ENCODE results near the gene MLLT6.

MLLT6 gene

DNA sequence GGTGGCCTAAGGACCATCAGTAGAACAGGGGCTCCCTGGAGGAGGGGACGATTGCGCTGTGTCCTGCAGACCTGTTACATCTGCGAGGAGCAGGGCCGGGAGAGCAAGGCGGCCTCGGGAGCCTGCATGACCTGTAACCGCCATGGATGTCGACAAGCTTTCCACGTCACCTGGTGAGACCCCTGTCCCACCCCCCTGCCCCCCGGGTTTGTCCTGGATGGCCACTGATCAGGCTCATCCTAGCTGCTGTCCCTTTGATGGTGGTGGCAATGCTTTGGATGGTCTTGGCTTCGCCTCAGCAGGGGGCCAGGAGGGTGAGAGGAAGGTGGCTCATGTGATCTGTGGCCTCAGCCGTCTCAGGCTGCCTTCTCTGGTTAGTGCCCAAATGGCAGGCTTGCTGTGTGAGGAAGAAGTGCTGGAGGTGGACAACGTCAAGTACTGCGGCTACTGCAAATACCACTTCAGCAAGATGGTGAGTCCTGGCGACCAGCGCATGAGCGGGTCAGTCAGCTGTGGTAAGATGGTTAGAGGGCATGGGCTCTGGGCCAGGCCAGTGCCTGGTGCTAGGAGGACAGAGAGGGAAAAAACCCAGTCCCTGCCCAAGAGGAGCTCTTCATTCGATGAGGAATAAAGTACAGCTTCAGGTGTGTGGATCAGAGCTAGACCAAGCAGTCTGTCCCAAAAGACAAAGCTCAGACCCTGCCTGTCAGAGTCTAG lies 4.2 kb downstream of the MLLT6 start:
- peaks cover 78 to 86% (median 83%) of the 10 kb centered on the region in 10 experiments for H3K4me1 ChIP-seq
- H3K9ac ChIP-seq, result peak overlapping the region; percentile 8 to 97 (median 58); a peak in 15 of 22 replicates
- H4K20me1 ChIP-seq, result peaks cover 24 to 77% (median 49%) of the 10 kb centered on the region in 11 experiments; a peak in 17 of 22 replicates
- TF ChIP-seq Cebpa-rat (IDR thresholded peaks at IDR 0.05), result no peak
- no peaks in the 10 kb centered on the region for H3K9me3 ChIP-seq (replicated peaks in 1 of 11)
- peak overlapping the region; percentile 93 to 99 (median 98) for H3K4me2 ChIP-seq
- H3K27me3 ChIP-seq, result no peaks in the 10 kb centered on the region
- no peak overlapping the region for H3K4me3 ChIP-seq
- peaks cover 49 to 58% (median 50%) of the 10 kb centered on the region in 11 experiments for H3K36me3 ChIP-seq
- H3K27ac ChIP-seq, result peak overlapping the region in 6 of 11 experiments; percentile 15 to 83 (median 74); a peak in 8 of 22 replicates

DNA sequence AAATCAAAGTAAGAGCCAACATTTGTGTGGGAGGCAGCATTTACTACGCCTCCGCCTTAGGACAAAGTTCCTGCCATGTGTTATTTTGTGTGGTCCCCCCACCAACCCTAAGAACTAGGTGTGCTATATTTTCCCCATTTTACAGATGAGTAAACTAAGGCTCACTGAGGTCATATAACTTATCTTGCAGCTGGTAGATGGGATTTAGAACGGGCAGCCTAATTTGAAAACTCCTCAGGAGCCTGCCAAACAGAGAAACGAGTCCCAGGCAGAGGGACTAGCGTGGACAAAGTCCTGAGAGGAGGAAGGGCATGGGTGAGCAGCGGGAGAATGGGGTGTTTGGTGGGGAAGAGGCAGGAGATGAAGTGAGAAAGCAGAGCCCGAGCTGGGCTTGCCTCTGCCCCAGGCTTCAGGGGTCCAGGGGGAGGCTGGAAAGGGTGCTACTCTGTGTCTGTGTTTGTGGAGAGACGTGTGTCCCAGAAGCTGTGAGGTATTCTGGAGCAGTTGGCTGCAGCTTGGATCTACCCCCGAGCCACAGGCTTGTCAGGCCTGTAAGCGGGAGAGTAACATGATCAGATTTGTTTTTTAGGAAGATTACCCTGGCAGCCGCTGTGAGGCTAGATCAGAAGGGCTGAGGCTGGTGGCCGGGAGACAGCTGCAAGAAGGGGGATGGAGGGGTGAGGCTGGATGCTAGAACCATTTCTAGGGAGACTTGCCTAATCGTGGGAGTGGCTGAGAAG lies 5.0 kb downstream of the MLLT6 start:
- Histone ChIP-seq H4K20me1 (peaks cover 24 to 77% (median 49%) of the 10 kb centered on the region in 11 experiments; a peak in 17 of 22 replicates), H3K27me3 (no peaks in the 10 kb centered on the region), H3K4me1 (peaks cover 85 to 91% (median 87%) of the 10 kb centered on the region in 10 experiments), H3K4me3 (peak overlapping the region in 3 of 10 experiments; percentile 20 to 54 (median 52); a peak in 3 of 20 replicates), H3K36me3 (peaks cover 57 to 66% (median 58%) of the 10 kb centered on the region in 11 experiments), H3K9me3 (replicated peaks in 1 of 11) (no peaks in the 10 kb centered on the region), H3K27ac (peak overlapping the region in 8 of 11 experiments; percentile 15 to 83 (median 73); a peak in 15 of 22 replicates), H3K4me2 (peak overlapping the region; percentile 93 to 99 (median 98)), H3K9ac (peak overlapping the region; percentile 8 to 97 (median 58); a peak in 17 of 22 replicates)
- TF ChIP-seq Cebpa-rat (IDR thresholded peaks at IDR 0.05), result no peak

DNA sequence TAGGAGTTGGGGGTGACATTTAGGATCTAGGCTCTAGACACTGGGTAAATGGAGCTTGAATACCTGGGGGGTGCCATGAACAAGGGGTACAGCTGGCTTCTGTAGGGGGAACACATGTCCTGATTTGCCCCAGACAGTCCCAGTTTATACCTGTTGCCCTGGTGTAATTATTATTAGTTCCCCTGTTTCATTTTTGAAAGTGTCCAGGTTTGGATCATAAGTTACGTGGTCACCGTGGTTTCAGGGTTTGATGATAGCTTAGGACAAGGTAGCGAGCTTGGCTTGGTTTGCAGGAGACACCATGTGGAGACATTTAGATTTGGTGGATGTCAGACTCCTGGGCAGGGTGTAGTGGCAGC lies 5.5 kb downstream of the MLLT6 start:
- Histone ChIP-seq H3K9me3 (replicated peaks in 1 of 11) (no peaks in the 10 kb centered on the region), H3K27me3 (no peaks in the 10 kb centered on the region), H3K9ac (peak overlapping the region in 8 of 11 experiments; percentile 17 to 97 (median 64); a peak in 16 of 22 replicates), H3K36me3 (peaks cover 58 to 72% (median 63%) of the 10 kb centered on the region in 11 experiments), H3K27ac (peak overlapping the region in 8 of 11 experiments; percentile 64 to 83 (median 74); a peak in 11 of 22 replicates), H3K4me1 (peaks cover 90 to 96% (median 93%) of the 10 kb centered on the region in 10 experiments), H3K4me2 (peak overlapping the region; percentile 93 to 99 (median 98)), H4K20me1 (peaks cover 24 to 81% (median 49%) of the 10 kb centered on the region in 11 experiments; a peak in 17 of 22 replicates), H3K4me3 (peak overlapping the region in 6 of 10 experiments; percentile 25 to 56 (median 50); a peak in 6 of 20 replicates)
- no peak for TF ChIP-seq Cebpa-rat (IDR thresholded peaks at IDR 0.05)

DNA sequence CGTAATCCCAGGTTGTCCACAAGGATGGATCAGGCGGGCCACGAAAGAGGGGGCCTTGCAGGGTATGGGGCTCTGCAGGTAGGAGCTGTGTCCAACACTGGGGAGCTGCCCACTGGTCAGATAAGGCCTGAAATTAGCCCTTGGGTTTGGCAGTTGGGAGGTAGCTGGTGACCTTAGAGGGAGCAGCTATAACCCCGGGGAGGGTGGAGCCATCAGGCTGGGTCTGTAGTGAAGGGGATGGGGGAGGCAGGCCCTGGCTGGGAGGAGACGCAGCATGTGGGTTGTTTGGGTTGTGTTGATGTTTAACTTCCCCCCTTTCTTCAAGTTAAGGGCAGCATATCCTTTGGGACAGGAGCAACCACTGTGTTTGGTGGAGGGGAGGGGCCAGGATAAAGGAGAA lies 5.9 kb downstream of the MLLT6 start:
- Histone ChIP-seq H4K20me1 (peaks cover 24 to 84% (median 49%) of the 10 kb centered on the region in 11 experiments; a peak in 17 of 22 replicates), H3K9me3 (replicated peaks in 1 of 11) (no peaks in the 10 kb centered on the region), H3K4me3 (peak overlapping the region in 8 of 10 experiments; percentile 25 to 56 (median 48); a peak in 15 of 20 replicates), H3K27me3 (no peaks in the 10 kb centered on the region), H3K27ac (peak overlapping the region in 9 of 11 experiments; percentile 46 to 83 (median 73); a peak in 14 of 22 replicates), H3K4me1 (peaks cover 93 to 100% (median 97%) of the 10 kb centered on the region in 10 experiments), H3K4me2 (peak overlapping the region; percentile 93 to 99 (median 98)), H3K36me3 (peaks cover 62 to 76% (median 67%) of the 10 kb centered on the region in 11 experiments), H3K9ac (peak overlapping the region in 8 of 11 experiments; percentile 48 to 97 (median 64); a peak in 16 of 22 replicates)
- TF ChIP-seq Cebpa-rat (IDR thresholded peaks at IDR 0.05), result no peak

DNA sequence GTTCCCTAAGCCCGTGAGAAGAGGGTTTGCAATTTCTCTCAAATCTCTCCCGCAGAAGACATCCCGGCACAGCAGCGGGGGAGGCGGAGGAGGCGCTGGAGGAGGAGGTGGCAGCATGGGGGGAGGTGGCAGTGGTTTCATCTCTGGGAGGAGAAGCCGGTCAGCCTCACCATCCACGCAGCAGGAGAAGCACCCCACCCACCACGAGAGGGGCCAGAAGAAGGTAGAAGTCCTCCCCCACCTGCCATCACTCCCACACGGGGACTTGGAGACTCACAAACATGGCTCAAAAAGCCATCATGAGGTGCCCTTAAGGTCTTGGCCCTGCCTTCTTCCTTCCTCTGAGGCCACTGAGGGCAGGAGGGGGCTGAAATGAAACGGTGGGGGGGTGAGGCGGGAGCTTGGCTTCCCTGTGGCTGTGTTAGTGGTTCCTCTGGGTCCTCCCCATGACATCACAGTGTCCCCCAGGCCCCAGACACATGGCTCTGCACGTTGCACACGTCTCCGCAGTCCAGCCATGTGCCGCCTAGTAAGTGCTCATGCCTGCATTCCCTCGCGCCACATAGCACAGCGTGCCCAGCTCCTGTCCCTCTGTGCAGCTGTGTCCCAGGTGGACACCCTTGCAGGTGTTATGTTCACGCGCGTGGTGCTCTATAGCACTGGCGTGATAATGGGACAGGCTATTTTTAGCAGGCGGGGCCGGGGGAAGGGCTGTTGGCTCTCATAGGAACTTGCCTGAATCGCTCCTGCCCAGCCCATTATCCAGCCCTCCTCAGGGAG lies 6.9 kb downstream of the MLLT6 start:
- H3K4me2 ChIP-seq, result peak overlapping the region; percentile 93 to 99 (median 98)
- H3K9me3 ChIP-seq (replicated peaks in 1 of 11), result no peaks in the 10 kb centered on the region
- H4K20me1 ChIP-seq, result peaks cover 22 to 75% (median 45%) of the 10 kb centered on the region in 11 experiments; a peak in 18 of 22 replicates
- no peak for TF ChIP-seq Cebpa-rat (IDR thresholded peaks at IDR 0.05)
- peak overlapping the region in 10 of 11 experiments; percentile 1 to 97 (median 64); a peak in 18 of 22 replicates for H3K9ac ChIP-seq
- no peaks in the 10 kb centered on the region for H3K27me3 ChIP-seq
- peak overlapping the region in 9 of 11 experiments; percentile 46 to 83 (median 73); a peak in 18 of 22 replicates for H3K27ac ChIP-seq
- H3K36me3 ChIP-seq, result peaks cover 72 to 86% (median 77%) of the 10 kb centered on the region in 11 experiments
- H3K4me3 ChIP-seq, result peak overlapping the region in 8 of 10 experiments; percentile 25 to 56 (median 48); a peak in 17 of 20 replicates
- peaks cover 86 to 100% (median 97%) of the 10 kb centered on the region in 10 experiments for H3K4me1 ChIP-seq

DNA sequence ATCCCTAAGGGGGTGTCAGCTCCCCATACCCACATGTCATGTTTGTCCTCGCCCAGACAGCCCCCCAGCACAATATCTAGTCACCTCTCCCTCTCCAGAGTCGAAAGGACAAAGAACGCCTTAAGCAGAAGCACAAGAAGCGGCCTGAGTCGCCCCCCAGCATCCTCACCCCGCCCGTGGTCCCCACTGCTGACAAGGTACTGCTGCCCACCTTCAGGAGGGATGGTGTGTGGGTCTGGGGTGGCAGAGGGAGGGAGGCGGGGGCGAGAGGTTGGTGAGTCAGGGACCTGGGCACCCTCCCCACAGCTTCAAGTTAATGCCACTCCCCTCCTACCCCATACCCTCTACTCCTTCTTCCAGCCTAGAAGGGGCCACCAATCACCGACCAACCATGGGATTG lies 7.5 kb downstream of the MLLT6 start:
- H3K27me3 ChIP-seq, result no peaks in the 10 kb centered on the region
- H3K27ac ChIP-seq, result peak overlapping the region in 9 of 11 experiments; percentile 46 to 83 (median 73); a peak in 18 of 22 replicates
- peaks cover 80 to 97% (median 92%) of the 10 kb centered on the region in 10 experiments for H3K4me1 ChIP-seq
- H3K9ac ChIP-seq, result peak overlapping the region in 9 of 11 experiments; percentile 8 to 97 (median 65); a peak in 16 of 22 replicates
- H4K20me1 ChIP-seq, result peaks cover 16 to 69% (median 40%) of the 10 kb centered on the region in 11 experiments; a peak in 18 of 22 replicates
- H3K9me3 ChIP-seq (replicated peaks in 1 of 11), result no peaks in the 10 kb centered on the region
- peak overlapping the region; percentile 93 to 99 (median 98) for H3K4me2 ChIP-seq
- H3K36me3 ChIP-seq, result peaks cover 75 to 88% (median 79%) of the 10 kb centered on the region in 11 experiments
- H3K4me3 ChIP-seq, result peak overlapping the region in 2 of 10 experiments; percentile 31 to 43; a peak in 2 of 20 replicates
- TF ChIP-seq Cebpa-rat (IDR thresholded peaks at IDR 0.05), result no peak

DNA sequence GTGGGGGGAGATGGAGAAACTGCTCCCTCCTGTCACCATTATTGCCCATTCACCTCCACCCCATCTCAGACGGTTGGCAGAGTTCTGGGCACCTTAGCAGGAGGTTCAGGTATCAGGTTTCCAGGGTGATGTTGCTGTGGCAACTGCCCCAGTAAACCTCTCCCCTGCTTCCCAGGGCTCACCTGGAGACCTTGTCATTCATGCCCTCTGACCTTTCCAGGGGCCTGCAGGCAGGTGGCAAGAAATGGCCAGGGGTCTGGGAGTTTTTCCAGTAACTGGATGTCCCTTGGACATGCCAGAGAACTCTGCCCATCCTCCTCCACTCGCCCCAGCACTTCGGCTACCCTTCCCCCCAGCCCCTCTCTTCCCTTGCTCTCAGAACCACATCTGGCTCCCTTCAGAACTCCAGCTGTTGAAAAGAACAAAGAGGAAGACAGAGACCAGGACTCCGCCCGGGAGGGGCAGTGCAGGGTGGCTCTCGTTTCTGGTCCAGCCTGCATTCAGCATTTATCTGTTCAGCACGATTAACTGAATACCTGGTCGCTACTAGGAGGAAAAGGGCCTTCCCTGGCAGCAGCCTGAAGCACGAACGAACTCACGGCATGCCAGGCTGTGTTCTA lies 8.5 kb downstream of the MLLT6 start:
- H3K4me1 ChIP-seq, result peaks cover 70 to 90% (median 82%) of the 10 kb centered on the region in 10 experiments

More for the DNA sequence above, 8.5 kb downstream of the MLLT6 start:
- peak overlapping the region in 9 of 11 experiments; percentile 7 to 97 (median 63); a peak in 7 of 22 replicates for H3K9ac ChIP-seq
- no peak overlapping the region; a peak in 1 of 20 replicates for H3K4me3 ChIP-seq
- TF ChIP-seq Cebpa-rat (IDR thresholded peaks at IDR 0.05), result no peak
- peak overlapping the region in 7 of 11 experiments; percentile 64 to 83 (median 75); a peak in 10 of 22 replicates for H3K27ac ChIP-seq
- H4K20me1 ChIP-seq, result peaks cover 7 to 59% (median 31%) of the 10 kb centered on the region in 11 experiments; a peak in 17 of 22 replicates
- H3K4me2 ChIP-seq, result peak overlapping the region; percentile 93 to 99 (median 98); a peak in 19 of 22 replicates
- H3K36me3 ChIP-seq, result peaks cover 73 to 88% (median 79%) of the 10 kb centered on the region in 11 experiments
- H3K27me3 ChIP-seq, result no peaks in the 10 kb centered on the region
- H3K9me3 ChIP-seq (replicated peaks in 1 of 11), result no peaks in the 10 kb centered on the region
